DOHH2 (cell line): Measurements from ENCODE around the gene MLLT3.

Experiments
- CTCF ChIP-seq: fragments of 200-600 bp; sonication (generic); IDR thresholded peaks from one replicate; pipeline ENCODE4 v1.5.1; 2014; ENCODE audit warnings: antibody characterized with exemption, mild to moderate bottlenecking, low read depth, low read length; ENCODE audit not compliant: poor library complexity, severe bottlenecking
- EZH2phosphoT487 ChIP-seq: fragments of 200-600 bp; sonication (generic); IDR thresholded peaks from 2 replicates; pipeline ENCODE4 v1.6.1; 2017; ENCODE audit warnings: borderline replicate concordance, mild to moderate bottlenecking, antibody characterized with exemption, low read length, moderate library complexity, mixed read lengths

GRCh38 chr9:20367855-20368254, 254.4 kb downstream of the MLLT3 start:
- no peak for TF ChIP-seq CTCF
- no peak for TF ChIP-seq EZH2phosphoT487
